NOMO-1 (cell line): Measurements from ENCODE around the gene SLC6A11.
A peak's percentile ranks its signal among the peaks of the same experiment; 100 is the strongest.

Experiments used
- DNase-seq, 2 experiments: peaks; one replicate each; lab custom pipeline; 2025; ENCODE audit not compliant: unreplicated experiment in 2 of 2; lab: John Stamatoyannopoulos, UW

Gene SLC6A11

GRCh38 chr3:10949197-10949596, 133.2 kb downstream of the SLC6A11 start:
- DNase-seq = no peak

- peak; percentile 4 to 15 for DNase-seq
Observed at GRCh38 chr3:10950476-10951294, 134.7 kb downstream of the SLC6A11 start.

- DNase-seq = no peak
Observed at GRCh38 chr3:10951295-10951926, 135.4 kb downstream of the SLC6A11 start.

GRCh38 chr3:10952525-10952924, 136.5 kb downstream of the SLC6A11 start:
- no peak for DNase-seq

- no peak for DNase-seq
Observed at GRCh38 chr3:10954740-10955139, 138.7 kb downstream of the SLC6A11 start.

- no peak for DNase-seq
Observed at GRCh38 chr3:10955711-10956453, 139.9 kb downstream of the SLC6A11 start.

GRCh38 chr3:10956531-10956930, 140.5 kb downstream of the SLC6A11 start:
- no peak for DNase-seq

GRCh38 chr3:10956986-10957385, 141.0 kb downstream of the SLC6A11 start:
- DNase-seq = no peak

GRCh38 chr3:10957976-10958749, 142.1 kb downstream of the SLC6A11 start:
- DNase-seq = no peak

- DNase-seq = no peak
Observed at GRCh38 chr3:10960255-10960654, 144.2 kb downstream of the SLC6A11 start.

GRCh38 chr3:10961921-10962320, 145.9 kb downstream of the SLC6A11 start:
- no peak for DNase-seq

- no peak for DNase-seq
Observed at GRCh38 chr3:10962481-10963036, 146.5 kb downstream of the SLC6A11 start.

GRCh38 chr3:10964537-10965167, 148.6 kb downstream of the SLC6A11 start:
- DNase-seq = peak; percentile 7 to 32

GRCh38 chr3:10968401-10968800, 152.4 kb downstream of the SLC6A11 start:
- DNase-seq = no peak

- DNase-seq = no peak
Observed at GRCh38 chr3:10970306-10970960, 154.4 kb downstream of the SLC6A11 start.

GRCh38 chr3:10972072-10972782, 156.2 kb downstream of the SLC6A11 start:
- no peak for DNase-seq

GRCh38 chr3:10973046-10973595, 157.1 kb downstream of the SLC6A11 start:
- no peak for DNase-seq

- DNase-seq = no peak
Observed at GRCh38 chr3:10974131-10974530, 158.1 kb downstream of the SLC6A11 start.
